Vagina (tissue), 2 donors: ENCODE data around the gene ANO6. TPM values are rescaled to one million over a fixed set of nuclear protein-coding genes. Genes with fewer than 3 reads are reported as not detected.

ENCODE experiments used
- DNase-seq, 2 donors: peaks; one replicate each; pipeline ENCODE4 v3.0.0-alpha.2; 2017; ENCODE audit errors: extremely low spot score in 2 of 2
- H3K27ac ChIP-seq: fragments of 200-600 bp; sonication (generic); one replicate; pipeline ENCODE4 v1.5.1; 2019
- H3K27me3 ChIP-seq: fragments of 200-600 bp; sonication (generic); one replicate; pipeline ENCODE4 v1.5.1; 2019
- H3K36me3 ChIP-seq, 2 donors: fragments of 200-600 bp; sonication (generic); one replicate each; pipeline ENCODE4 v1.5.1; 2017 to 2019
- H3K4me1 ChIP-seq: fragments of 200-600 bp; sonication (generic); one replicate; pipeline ENCODE4 v1.5.1; 2019
- H3K4me3 ChIP-seq, 2 donors: fragments of 200-600 bp; sonication (generic); 1 replicate in 1 of 2; 2 replicates in 1 of 2; pipeline ENCODE4 v1.5.1; 2016 to 2019
- H3K9me3 ChIP-seq: fragments of 200-600 bp; sonication (generic); one replicate; pipeline ENCODE4 v1.5.1; 2019
- POLR2A ChIP-seq, 2 donors: fragments of 450-650 bp; IDR thresholded peaks; one replicate each; pipeline ENCODE4 v1.6.1; 2017; ENCODE audit warnings: antibody characterized with exemption in 2 of 2, mild to moderate bottlenecking in 2 of 2, moderate library complexity in 2 of 2
- POLR2AphosphoS5 ChIP-seq, 2 donors: sonication (generic); formaldehyde crosslinking; IDR thresholded peaks; one replicate each; pipeline ENCODE4 v1.9.0; 2017; ENCODE audit warnings: antibody characterized with exemption in 2 of 2, mild to moderate bottlenecking in 2 of 2, low read depth in 1 of 2; ENCODE audit not compliant: insufficient read depth in 1 of 2
- intact Hi-C: fragments of 100-400 bp; cut with DNase I; formaldehyde crosslinking; loops from one replicate; pipeline ENCODE4 v1.15.1; 2023
- total RNA-seq: library from RNA; depleted of rRNA; stranded (reverse); fragments of >200 nt; gene quantifications from one replicate; pipeline ENCODE4 v1.2.3, GENCODE V29; 2016
- TF ChIP-seq, protein P1 (sequence below), 3 experiments: fragments of 450-650 bp in 2 of 3; fragments of 200-600 bp in 1 of 3; sonication (generic) in 1 of 3; IDR thresholded peaks; one replicate each; pipeline ENCODE4 v1.5.1; 2017 to 2019; ENCODE audit warnings: antibody characterized with exemption in 3 of 3, mild to moderate bottlenecking in 2 of 3, moderate library complexity in 2 of 3

The ANO6 gene
- total RNA-seq, 1 donor from 2014 or later, result 48.4 TPM

- Histone ChIP-seq H3K9me3 (no peaks in the 10 kb centered on the region), H3K27me3 (no peaks in the 10 kb centered on the region), H3K4me1 (no peaks in the 10 kb centered on the region), H3K4me3 (no peak overlapping the region), H3K36me3 (peaks cover 0 to 11% of the 10 kb centered on the region in 2 donors), H3K27ac (no peak overlapping the region)
- TF ChIP-seq, protein P1, sequence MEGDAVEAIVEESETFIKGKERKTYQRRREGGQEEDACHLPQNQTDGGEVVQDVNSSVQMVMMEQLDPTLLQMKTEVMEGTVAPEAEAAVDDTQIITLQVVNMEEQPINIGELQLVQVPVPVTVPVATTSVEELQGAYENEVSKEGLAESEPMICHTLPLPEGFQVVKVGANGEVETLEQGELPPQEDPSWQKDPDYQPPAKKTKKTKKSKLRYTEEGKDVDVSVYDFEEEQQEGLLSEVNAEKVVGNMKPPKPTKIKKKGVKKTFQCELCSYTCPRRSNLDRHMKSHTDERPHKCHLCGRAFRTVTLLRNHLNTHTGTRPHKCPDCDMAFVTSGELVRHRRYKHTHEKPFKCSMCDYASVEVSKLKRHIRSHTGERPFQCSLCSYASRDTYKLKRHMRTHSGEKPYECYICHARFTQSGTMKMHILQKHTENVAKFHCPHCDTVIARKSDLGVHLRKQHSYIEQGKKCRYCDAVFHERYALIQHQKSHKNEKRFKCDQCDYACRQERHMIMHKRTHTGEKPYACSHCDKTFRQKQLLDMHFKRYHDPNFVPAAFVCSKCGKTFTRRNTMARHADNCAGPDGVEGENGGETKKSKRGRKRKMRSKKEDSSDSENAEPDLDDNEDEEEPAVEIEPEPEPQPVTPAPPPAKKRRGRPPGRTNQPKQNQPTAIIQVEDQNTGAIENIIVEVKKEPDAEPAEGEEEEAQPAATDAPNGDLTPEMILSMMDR (IDR thresholded peaks at IDR 0.05), result no peak
- TF ChIP-seq POLR2AphosphoS5 (IDR thresholded peaks at IDR 0.05; ENCODE audit: insufficient read depth in 1 of 2, low read depth in 1 of 2), result no peak
- no peak for DNase-seq
- intact Hi-C loops, result no loop called here
These were observed 216.8 kb downstream of the ANO6 start for GRCh38 chr12:45432710-45433109.

GRCh38 chr12:45433441-45433868 is 217.6 kb downstream of the ANO6 start:
- no peaks in the 10 kb centered on the region for H3K9me3 ChIP-seq
- no peaks in the 10 kb centered on the region for H3K4me1 ChIP-seq
- no peak overlapping the region for H3K27ac ChIP-seq
- intact Hi-C loops, result no loop called here
- no peak overlapping the region for H3K4me3 ChIP-seq
- DNase-seq, result no peak
- peaks cover 0 to 6% of the 10 kb centered on the region in 2 donors for H3K36me3 ChIP-seq
- TF ChIP-seq, protein P1 (IDR thresholded peaks at IDR 0.05), result no peak
- TF ChIP-seq POLR2A (IDR thresholded peaks at IDR 0.05) (no peak), POLR2AphosphoS5 (IDR thresholded peaks at IDR 0.05; ENCODE audit: insufficient read depth in 1 of 2, low read depth in 1 of 2) (no peak)
- no peaks in the 10 kb centered on the region for H3K27me3 ChIP-seq

DNA sequence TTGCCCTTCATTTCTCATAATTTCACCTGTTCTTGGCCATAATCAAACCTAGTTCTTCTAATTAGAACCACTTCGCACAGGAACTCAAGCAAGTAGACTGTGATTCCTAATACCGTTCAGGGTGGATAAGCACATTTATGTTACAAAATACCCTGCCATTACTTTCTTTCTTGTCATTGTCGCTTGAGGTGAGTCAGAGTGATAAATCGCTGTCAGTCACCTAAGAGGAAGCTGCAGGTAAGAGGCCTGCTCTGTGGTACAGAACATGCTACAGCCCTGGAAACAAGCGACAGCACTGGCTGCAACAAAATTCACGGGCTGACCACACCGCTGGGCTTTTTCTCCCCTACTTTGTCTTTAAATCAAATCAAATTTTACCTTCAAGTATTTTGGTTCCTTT is 218.2 kb downstream of the ANO6 start:
- H3K27ac ChIP-seq, result no peak overlapping the region

GRCh38 chr12:45435945-45436710 is 220.2 kb downstream of the ANO6 start:
- Histone ChIP-seq H3K9me3 (no peaks in the 10 kb centered on the region), H3K27me3 (no peaks in the 10 kb centered on the region), H3K4me3 (no peak overlapping the region), H3K4me1 (no peaks in the 10 kb centered on the region), H3K36me3 (no peaks in the 10 kb centered on the region), H3K27ac (no peak overlapping the region)
- intact Hi-C loops, result no loop called here
- TF ChIP-seq POLR2AphosphoS5 (IDR thresholded peaks at IDR 0.05; ENCODE audit: insufficient read depth in 1 of 2, low read depth in 1 of 2), result no peak
- TF ChIP-seq, protein P1 (IDR thresholded peaks at IDR 0.05), result no peak
- TF ChIP-seq POLR2A (IDR thresholded peaks at IDR 0.05), result no peak
- no peak for DNase-seq

More for the DNA sequence above, 218.2 kb downstream of the ANO6 start:
- Histone ChIP-seq H3K4me1 (no peaks in the 10 kb centered on the region), H3K9me3 (no peaks in the 10 kb centered on the region), H3K27me3 (no peaks in the 10 kb centered on the region), H3K4me3 (no peak overlapping the region), H3K36me3 (peaks cover 0 to 2% of the 10 kb centered on the region in 2 donors)
- no peak for TF ChIP-seq POLR2A (IDR thresholded peaks at IDR 0.05)
- TF ChIP-seq POLR2AphosphoS5 (IDR thresholded peaks at IDR 0.05; ENCODE audit: insufficient read depth in 1 of 2, low read depth in 1 of 2), result no peak
- TF ChIP-seq, protein P1 (IDR thresholded peaks at IDR 0.05), result no peak
- intact Hi-C loops, result no loop called here
- DNase-seq, result no peak

DNA sequence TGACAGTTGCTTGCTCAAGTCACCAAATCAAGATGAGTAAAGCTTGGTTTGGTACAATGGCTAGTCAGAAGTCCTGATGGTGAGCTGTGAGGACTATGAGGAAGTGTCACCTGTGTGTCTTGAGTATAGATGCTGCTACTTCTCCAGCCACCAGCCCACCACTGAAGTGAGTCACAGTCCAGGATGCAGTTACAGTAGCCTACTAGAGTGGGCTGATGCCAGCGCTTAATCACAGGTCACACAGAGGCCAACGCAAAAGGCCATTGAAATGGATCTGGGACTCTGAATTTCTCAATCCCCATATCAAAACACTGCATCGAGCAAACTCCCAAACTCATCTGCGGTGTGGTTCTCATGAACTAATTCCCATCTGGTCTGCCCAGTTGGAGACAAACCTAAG is 223.1 kb downstream of the ANO6 start:
- Histone ChIP-seq H3K4me1 (no peaks in the 10 kb centered on the region), H3K27me3 (no peaks in the 10 kb centered on the region), H3K27ac (no peak overlapping the region), H3K9me3 (no peaks in the 10 kb centered on the region), H3K36me3 (no peaks in the 10 kb centered on the region), H3K4me3 (no peak overlapping the region)
- TF ChIP-seq POLR2AphosphoS5 (IDR thresholded peaks at IDR 0.05; ENCODE audit: insufficient read depth in 1 of 2, low read depth in 1 of 2) (no peak), POLR2A (IDR thresholded peaks at IDR 0.05) (no peak)
- TF ChIP-seq, protein P1 (IDR thresholded peaks at IDR 0.05), result no peak
- DNase-seq, result no peak
- intact Hi-C loops, result no loop called here
